ENCODE measurements around the gene ZNF26. TPM values are rescaled to one million over a fixed set of nuclear protein-coding genes. Genes with fewer than 3 reads are reported as not detected.
"Not testable (repeated sequence)": the region's sequence is repeated elsewhere in the genome, so short reads cannot be mapped to it uniquely, and the experiment has no call there.

ZNF26 gene
- total RNA-seq, 8 experiments from 2014 or later: 8.7 to 19.4 (median 10.1) TPM

DNA sequence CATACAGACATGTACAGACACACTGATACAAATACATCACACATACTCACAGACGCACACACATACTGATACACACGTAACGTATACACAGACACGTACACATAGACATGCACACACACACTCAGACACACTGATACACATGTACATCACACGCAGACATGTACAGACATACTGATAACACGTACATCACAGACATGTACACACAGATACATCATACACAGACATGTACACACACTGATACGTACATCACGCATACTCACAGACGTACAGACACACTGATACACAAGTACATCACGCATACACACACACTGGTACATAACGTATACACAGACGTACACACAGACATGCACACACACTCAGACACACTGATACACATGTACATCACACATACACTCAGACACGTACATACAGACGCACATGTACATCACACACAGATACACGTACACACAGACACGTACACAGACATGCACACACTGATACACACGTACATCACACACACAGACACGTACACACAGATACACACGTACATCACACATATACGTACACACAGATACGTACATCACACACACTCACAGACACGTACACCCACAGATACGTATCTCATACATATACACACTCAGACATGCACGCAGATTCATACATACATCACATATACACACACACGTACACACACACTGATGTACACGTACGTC lies 35.2 kb upstream of the ZNF26 start:
- no peak for ATAC-seq (replicated peaks in 6 of 8)
- Histone ChIP-seq H3K4me1 (replicated peaks in 1 of 2) (peaks cover 4 to 9% of the 10 kb centered on the region in 2 donors), H3K4me3 (no peak overlapping the region), H3K27ac (no peak overlapping the region)
- in situ Hi-C loops (cut with MboI; ENCODE audit: low pct_unique_long_range_greater_than_20kb in 2 of 9, low sequenced_read_pairs in 9 of 9, unreplicated experiment in 9 of 9): no loop called here
- 81 to 100% (median 98%) methylated on average over 1 to 22 of the region's 27 CpGs; no CpG with 5 or more reads in 1 of the 10 experiments for WGBS, 10 experiments

DNA sequence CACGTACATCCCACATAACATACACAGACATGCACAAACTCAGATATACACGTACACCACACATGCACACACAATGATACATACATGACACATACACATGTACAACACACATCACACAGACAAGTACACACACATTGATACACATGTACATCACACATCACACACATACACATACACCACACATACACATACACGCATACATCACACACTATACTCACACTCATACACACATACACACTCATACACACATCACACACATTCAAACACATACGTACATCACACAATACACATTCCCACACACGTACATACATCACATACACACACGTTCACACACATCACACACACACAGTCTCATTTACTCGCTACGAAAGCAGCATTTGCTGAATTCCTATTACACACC lies 34.5 kb upstream of the ZNF26 start:
- H3K4me1 ChIP-seq (replicated peaks in 1 of 2): peaks cover 4 to 9% of the 10 kb centered on the region in 2 donors
- no peak overlapping the region for H3K27ac ChIP-seq
- ATAC-seq (replicated peaks in 6 of 8): no peak
- 94 to 100% (median 98%) methylated on average over 2 to 6 of the region's 8 CpGs; no CpG with 5 or more reads in 3 of the 10 experiments for WGBS, 10 experiments
- H3K4me3 ChIP-seq: no peak overlapping the region
- in situ Hi-C loops (cut with MboI; ENCODE audit: low pct_unique_long_range_greater_than_20kb in 2 of 9, low sequenced_read_pairs in 9 of 9, unreplicated experiment in 9 of 9): no loop called here

DNA sequence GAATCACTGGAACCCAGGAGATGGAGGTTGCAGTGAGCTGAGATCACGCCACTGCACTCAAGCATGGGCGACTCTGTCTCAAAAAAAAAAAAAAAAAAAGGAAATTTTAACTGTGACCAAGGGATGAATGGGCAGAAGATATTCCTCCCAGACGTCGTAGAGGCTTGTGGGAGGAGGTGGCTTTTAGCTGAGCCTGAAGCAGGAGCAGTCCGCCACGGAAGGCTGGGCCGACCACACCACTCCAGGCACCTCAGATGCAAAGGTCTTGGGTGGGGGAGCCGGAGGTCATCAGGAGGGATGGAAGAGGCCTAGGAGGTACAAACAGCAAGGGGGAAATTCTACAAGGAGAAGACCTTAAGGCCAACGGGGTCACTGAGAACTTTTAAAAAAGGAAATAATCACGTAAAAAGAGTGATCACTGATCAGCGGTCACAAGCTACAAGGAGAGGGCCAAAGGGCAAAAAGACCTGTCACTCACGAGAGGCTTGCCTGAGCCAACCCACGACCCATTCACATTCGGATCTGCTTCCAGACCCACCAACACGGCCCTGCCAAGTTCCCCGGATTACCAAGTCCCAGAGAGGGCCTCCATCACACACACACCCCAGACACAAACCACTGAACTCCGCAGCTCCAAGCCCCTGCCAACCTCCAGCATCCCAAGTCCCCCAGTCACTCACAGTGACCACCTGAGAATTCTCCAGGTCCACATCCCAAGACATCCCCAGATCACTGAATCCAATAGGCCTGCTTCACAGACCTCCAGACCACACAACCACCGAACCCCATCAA lies 33.6 kb upstream of the ZNF26 start:
- Histone ChIP-seq H3K4me3 (no peak overlapping the region), H3K4me1 (replicated peaks in 1 of 2) (peaks cover 4 to 9% of the 10 kb centered on the region in 2 donors), H3K27ac (no peak overlapping the region)
- 73 to 100% (median 95%) methylated on average over 1 to 14 of the region's 18 CpGs; no CpG with 5 or more reads in 1 of the 10 experiments for WGBS, 10 experiments
- ATAC-seq (replicated peaks in 6 of 8): no peak
- in situ Hi-C loops (cut with MboI; ENCODE audit: low pct_unique_long_range_greater_than_20kb in 2 of 9, low sequenced_read_pairs in 9 of 9, unreplicated experiment in 9 of 9): no loop called here

DNA sequence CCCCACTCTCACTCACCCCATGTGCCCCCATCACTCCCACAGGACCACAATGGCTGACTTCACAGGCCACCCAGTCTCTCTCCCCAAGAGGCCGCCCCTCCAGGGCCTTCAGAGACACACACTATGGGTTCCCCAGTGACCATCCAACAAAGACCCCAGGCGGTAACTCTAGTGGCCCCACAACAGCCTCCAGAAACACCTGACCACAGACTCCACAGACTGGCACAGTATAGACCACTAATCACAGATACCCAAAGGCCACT lies 33.1 kb upstream of the ZNF26 start:
- Histone ChIP-seq H3K4me3 (no peak overlapping the region), H3K27ac (no peak overlapping the region), H3K4me1 (replicated peaks in 1 of 2) (peaks cover 4 to 9% of the 10 kb centered on the region in 2 donors)
- in situ Hi-C loops (cut with MboI; ENCODE audit: low pct_unique_long_range_greater_than_20kb in 2 of 9, low sequenced_read_pairs in 9 of 9, unreplicated experiment in 9 of 9): no loop called here
- no peak for ATAC-seq (replicated peaks in 6 of 8)
- 100% methylated on average over 1 of the region's 2 CpGs; no CpG with 5 or more reads in 8 of the 10 experiments for WGBS, 10 experiments

DNA sequence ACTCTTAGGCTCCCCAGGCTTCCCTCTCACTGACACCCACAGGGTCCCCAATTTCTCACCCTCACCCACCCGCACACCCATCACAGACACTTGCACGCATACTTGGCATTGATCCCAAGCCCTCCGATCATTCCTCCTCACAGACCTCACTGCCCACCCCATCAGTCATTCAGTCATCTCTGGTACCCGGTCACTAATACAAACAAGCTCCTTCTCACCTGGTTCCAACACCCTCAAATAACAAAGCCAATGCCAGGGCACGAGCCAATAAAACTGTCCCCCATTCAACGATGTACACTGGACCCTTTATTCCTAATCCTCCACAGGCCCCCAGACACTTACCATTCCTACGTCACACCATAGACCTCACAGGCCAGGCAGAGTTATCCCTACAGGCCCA lies 32.4 kb upstream of the ZNF26 start:
- H3K4me3 ChIP-seq: no peak overlapping the region
- WGBS, 10 experiments: 79 to 100% (median 98%) methylated on average over 1 to 4 of the region's 7 CpGs; no CpG with 5 or more reads in 2 of the 10 experiments
- ATAC-seq (replicated peaks in 6 of 8): no peak
- in situ Hi-C loops (cut with MboI; ENCODE audit: low pct_unique_long_range_greater_than_20kb in 2 of 9, low sequenced_read_pairs in 9 of 9, unreplicated experiment in 9 of 9): no loop called here
- H3K4me1 ChIP-seq (replicated peaks in 1 of 2): peaks cover 4 to 9% of the 10 kb centered on the region in 2 donors
- no peak overlapping the region for H3K27ac ChIP-seq

DNA sequence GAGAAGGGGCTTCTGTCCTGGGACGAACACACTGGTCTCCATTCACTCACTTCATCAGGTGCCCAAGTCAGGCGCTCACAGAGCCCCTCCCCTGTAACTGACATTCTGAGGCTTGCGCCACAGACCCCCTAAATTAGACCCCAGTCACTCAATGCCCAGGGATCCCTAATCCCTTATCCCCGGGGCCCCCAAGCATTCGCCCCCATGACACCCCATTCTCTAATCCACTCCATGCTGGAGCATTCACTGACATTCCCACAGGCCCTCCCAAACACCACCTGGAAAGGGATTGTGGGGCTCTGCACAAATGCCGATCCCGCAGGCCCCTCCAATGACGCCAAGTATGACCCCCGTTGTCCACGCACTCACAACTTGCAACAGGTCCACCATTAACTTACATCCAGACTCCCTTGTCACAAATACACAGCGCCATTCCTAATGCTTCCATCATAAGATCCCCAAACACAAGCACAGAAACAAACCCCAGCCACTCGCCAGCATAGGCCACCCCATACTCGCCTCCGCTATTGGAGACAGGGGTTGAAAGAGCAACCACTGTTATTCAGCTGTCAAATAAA lies 31.6 kb upstream of the ZNF26 start:
- peak overlapping the region in 1 of 2 donors; percentile 99 for H3K27ac ChIP-seq
- H3K4me3 ChIP-seq: peak overlapping the region in 4 of 5 donors; percentile 70 to 99 (median 86)
- peaks cover 4 to 9% of the 10 kb centered on the region in 2 donors for H3K4me1 ChIP-seq (replicated peaks in 1 of 2)
- WGBS, 10 experiments: 19 to 95% (median 78%) methylated on average over 1 to 4 of the region's 14 CpGs; no CpG with 5 or more reads in 4 of the 10 experiments
- no peak for ATAC-seq (replicated peaks in 6 of 8)
- in situ Hi-C loops (cut with MboI; ENCODE audit: low pct_unique_long_range_greater_than_20kb in 2 of 9, low sequenced_read_pairs in 9 of 9, unreplicated experiment in 9 of 9): no loop called here

DNA sequence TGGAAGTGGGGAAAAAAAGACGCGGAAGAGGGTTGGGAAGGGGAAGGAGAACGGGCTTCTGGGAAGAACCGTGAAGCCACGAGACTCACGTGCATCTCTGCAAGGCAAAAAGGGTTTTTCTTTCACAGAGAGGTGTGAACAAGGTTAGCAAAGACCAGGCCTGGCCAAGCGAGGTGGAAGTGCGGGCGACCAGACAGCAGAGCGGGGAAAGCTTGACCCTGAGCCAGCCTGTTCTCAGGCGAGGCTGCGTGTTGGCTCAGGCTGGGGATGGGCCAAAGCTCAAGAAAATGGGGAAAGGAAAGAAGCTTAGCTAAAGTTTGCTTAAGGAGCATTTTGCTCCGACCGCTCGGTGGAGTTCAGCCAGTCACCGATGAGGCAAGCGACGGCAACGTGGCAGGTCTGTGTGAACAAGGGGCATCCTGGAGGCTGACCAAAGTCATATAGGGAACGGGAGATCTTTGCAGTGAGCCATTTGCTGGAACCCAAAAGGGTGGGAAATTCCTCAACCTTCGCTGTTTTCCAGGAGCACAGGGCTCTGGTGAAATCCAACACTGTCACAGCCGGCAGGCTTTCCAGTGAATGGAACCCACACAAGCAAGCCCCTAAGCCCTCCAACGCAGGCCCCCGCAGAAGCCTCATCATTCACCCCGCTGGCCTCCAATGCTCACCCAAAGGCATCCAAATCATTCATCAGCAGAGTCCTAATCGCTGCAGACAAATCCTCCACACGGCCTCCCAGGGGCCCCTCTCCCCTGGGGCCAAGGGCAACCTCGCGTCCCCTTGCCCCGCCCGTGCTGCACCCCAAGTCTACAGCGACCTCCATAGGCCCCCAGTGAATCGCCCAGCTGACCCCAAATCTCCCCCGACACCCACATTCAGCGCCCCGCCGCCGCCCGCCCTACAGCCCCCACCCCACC lies 30.8 kb upstream of the ZNF26 start:
- peak overlapping the region; percentile 99 for H3K27ac ChIP-seq
- H3K4me3 ChIP-seq: peak overlapping the region; percentile 70 to 99 (median 89)
- 0 to 100% (median 50%) methylated on average over 1 to 16 of the region's 39 CpGs; no CpG with 5 or more reads in 3 of the 10 experiments for WGBS, 10 experiments
- in situ Hi-C loops (cut with MboI; ENCODE audit: low pct_unique_long_range_greater_than_20kb in 2 of 9, low sequenced_read_pairs in 9 of 9, unreplicated experiment in 9 of 9): no loop called here
- H3K4me1 ChIP-seq (replicated peaks in 1 of 2): peaks cover 4 to 9% of the 10 kb centered on the region in 2 donors
- ATAC-seq (replicated peaks in 6 of 8): peak; percentile 38 to 71 (median 54)

DNA sequence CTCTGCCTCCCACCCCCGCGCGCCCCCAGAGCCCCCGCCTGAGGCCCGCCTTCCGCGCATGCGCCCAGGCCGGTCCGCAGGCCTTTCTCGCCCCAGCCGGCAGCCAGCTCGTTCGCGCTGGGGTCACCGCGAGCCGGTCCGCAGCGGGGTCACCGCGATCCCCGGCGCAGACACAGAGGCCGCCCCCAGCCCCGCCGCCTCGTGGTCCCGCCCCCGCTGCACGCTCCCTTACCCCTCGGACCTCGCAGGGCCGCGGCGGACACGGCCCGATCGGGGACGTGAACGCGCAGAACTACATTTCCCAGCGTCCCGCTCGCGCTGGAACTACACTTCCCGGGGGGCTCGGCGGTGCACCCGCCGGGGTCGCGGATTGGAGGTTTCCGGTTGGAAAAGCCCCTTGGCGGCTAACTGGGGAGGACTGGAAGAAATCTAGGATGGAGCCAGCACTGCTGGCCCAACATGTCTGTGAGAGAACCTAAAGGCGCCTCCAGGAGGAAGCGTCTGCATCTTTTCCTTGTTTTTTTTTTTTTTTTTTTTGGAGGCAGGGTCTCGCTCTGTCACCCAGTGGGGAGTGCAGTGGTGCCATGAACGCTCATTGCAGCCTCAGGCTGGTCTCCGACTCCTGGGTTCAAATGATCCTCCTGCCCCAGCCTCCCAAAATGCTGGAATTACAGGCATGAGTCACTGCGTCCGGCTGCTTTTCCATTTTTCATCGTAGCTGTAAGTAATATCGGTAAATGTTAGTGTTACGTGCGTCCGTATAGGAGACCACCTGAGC lies 30.0 kb upstream of the ZNF26 start, which contains the start of gene ZNF605:
Gene ZNF605, minus strand, starts transcription at position 296 of the 778 bp plus-strand sequence. CDS start 10,671 bp downstream, outside the sequence.
- ATAC-seq (replicated peaks in 6 of 8): peak; percentile 84 to 95 (median 93)

DNA sequence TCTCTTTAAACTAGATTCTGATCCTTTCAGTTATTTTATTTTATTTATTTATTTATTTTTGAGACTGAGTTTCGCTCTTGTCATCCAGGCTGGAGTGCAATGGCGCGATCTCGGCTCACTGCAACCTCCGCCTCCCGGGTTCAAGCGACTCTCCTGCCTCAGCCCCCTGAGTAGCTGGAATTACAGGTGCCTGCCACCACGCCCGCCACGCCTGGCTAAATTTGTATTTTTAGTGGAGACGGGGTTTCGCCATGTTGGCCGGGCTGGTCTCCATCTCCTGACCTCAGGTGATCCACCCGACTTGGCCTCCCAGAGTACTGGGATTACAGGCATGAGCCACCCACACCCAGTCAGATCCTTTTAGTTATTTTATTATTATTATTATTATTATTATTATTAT lies 24.4 kb upstream of the ZNF26 start:
- H3K4me1 ChIP-seq (replicated peaks in 1 of 2); H3K27ac ChIP-seq; H3K4me3 ChIP-seq; ATAC-seq (replicated peaks in 6 of 8); in situ Hi-C loops (cut with MboI; ENCODE audit: low pct_unique_long_range_greater_than_20kb in 2 of 9, low sequenced_read_pairs in 9 of 9, unreplicated experiment in 9 of 9): not testable (repeated sequence)
- 82 to 100% (median 98%) methylated on average over 1 to 13 of the region's 14 CpGs; no CpG with 5 or more reads in 4 of the 10 experiments for WGBS, 10 experiments

More for the DNA sequence above, 30.0 kb upstream of the ZNF26 start, which contains the start of gene ZNF605:
- in situ Hi-C loops (cut with MboI; ENCODE audit: low pct_unique_long_range_greater_than_20kb in 2 of 9, low sequenced_read_pairs in 9 of 9, unreplicated experiment in 9 of 9): no loop called here
- H3K27ac ChIP-seq: peak within 1 kb of the TSS; percentile 99
- WGBS, 10 experiments: 0 to 67% (median 35%) methylated on average over 2 to 15 of the region's 67 CpGs; no CpG with 5 or more reads in 3 of the 10 experiments
- peaks cover 4 to 9% of the 10 kb centered on the region in 2 donors for H3K4me1 ChIP-seq (replicated peaks in 1 of 2)
- peak within 1 kb of the TSS; percentile 70 to 99 (median 89) for H3K4me3 ChIP-seq

DNA sequence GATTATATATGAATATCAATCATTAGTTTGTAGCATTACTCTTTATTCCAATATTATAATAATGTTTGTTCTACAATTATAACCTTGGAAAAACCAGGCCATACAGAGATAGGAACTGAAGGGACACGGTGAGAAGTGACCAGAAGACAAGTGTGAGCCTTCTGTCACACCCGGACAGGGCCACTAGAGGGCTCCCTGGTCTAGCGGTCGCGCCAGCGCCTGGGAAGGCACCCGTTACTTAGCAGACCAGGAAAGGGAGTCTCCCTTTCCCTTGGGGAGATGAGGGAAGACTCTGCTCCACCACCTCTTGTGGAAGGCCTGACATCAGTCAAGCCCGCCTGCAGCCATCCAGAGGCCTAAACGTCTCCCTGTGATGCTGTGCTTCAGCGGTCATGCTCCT lies 22.2 kb upstream of the ZNF26 start:
- in situ Hi-C loops (cut with MboI; ENCODE audit: low pct_unique_long_range_greater_than_20kb in 2 of 9, low sequenced_read_pairs in 9 of 9, unreplicated experiment in 9 of 9); H3K27ac ChIP-seq; H3K4me1 ChIP-seq (replicated peaks in 1 of 2); H3K4me3 ChIP-seq: not testable (repeated sequence)
- 54 to 67% (median 63%) methylated on average over 1 to 6 of the region's 10 CpGs; no CpG with 5 or more reads in 6 of the 10 experiments for WGBS, 10 experiments
- ATAC-seq (replicated peaks in 6 of 8): peak in 1 of 8 experiments; percentile 42

DNA sequence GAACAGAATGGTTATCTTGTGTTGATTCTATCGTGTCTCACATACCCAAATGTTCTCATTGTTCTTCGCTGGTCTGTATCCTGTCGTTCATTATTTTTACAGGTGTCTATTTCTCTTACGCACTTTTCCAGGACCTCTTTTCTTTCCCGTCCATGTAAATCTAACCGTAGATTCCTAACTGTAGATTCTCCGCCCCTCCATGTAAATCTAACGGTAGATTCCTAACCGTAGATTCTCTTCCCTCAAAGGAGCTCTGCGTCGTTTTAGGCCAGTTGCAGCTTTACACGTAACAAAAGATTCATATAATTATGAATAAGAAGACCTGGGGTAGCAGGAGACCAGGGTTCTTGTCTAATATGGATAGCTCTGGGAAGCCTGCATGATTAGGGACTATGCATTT lies 20.4 kb upstream of the ZNF26 start:
- Histone ChIP-seq H3K4me3 (no peak overlapping the region), H3K4me1 (replicated peaks in 1 of 2) (no peaks in the 10 kb centered on the region), H3K27ac (no peak overlapping the region)
- 80 to 97% (median 90%) methylated on average over 5 to 12 of the region's 12 CpGs for WGBS, 10 experiments
- in situ Hi-C loops (cut with MboI; ENCODE audit: low pct_unique_long_range_greater_than_20kb in 2 of 9, low sequenced_read_pairs in 9 of 9, unreplicated experiment in 9 of 9): no loop called here
- ATAC-seq (replicated peaks in 6 of 8): no peak
